SK-N-SH (cell line): ENCODE data around the gene MON1A. TPM values are rescaled to one million over a fixed set of nuclear protein-coding genes. Genes with fewer than 3 reads are reported as not detected.

Source experiments
- CTCF ChIA-PET: fragments of 300-600, 350-600 bp; formaldehyde crosslinking; extraction: SDS; loops from one replicate; lab custom pipeline; 2021; lab: Yijun Ruan, JAX
- POLR2A ChIA-PET: fragments of 350-600 bp; sonication (Branson Sonifier 250); formaldehyde crosslinking; extraction: SDS; loops from one replicate; lab custom pipeline; 2020; ENCODE audit warnings: antibody characterized with exemption, inconsistent platforms; lab: Yijun Ruan, JAX
- DNase-seq: peaks from one replicate; pipeline ENCODE4 v3.0.0; 2012
- H2AFZ ChIP-seq: fragments of 200-600 bp; sonication (generic); 2 replicates; pipeline ENCODE4 v1.8.1; 2016; ENCODE audit warnings: antibody characterized with exemption, mild to moderate bottlenecking, low read depth
- H3F3A ChIP-seq: fragments of 200-600 bp; sonication (generic); replicated peaks from 2 replicates; pipeline ENCODE3; 2016; ENCODE audit warnings: antibody characterized with exemption, mild to moderate bottlenecking; ENCODE audit not compliant: insufficient read depth
- H3K27ac ChIP-seq, 2 experiments: fragments of 200-500 bp in 1 of 2; fragments of 200-600 bp in 1 of 2; sonication (Bioruptor generic) in 1 of 2; sonication (generic), shearing (Covaris generic) in 1 of 2; 2 replicates each; pipeline versions ENCODE4 v1.5.1 to v1.6.1; 2014 to 2016; ENCODE audit warnings: low read depth in 2 of 2, inconsistent platforms in 1 of 2, low read length in 1 of 2, mild to moderate bottlenecking in 1 of 2, mixed read lengths in 1 of 2
- H3K27me3 ChIP-seq: fragments of 200-600 bp; sonication (generic), shearing (Covaris generic); 2 replicates; pipeline ENCODE4 v1.6.1; 2016; ENCODE audit warnings: mixed run types; ENCODE audit not compliant: insufficient read depth
- H3K36me3 ChIP-seq, 2 experiments: fragments of 200-500 bp in 1 of 2; fragments of 200-600 bp in 1 of 2; sonication (Bioruptor generic) in 1 of 2; sonication (generic) in 1 of 2; replicated peaks in 1 of 2; 2 replicates each; pipeline versions ENCODE3 to v1.5.1; 2014 to 2016; ENCODE audit warnings: low read length in 1 of 2, mild to moderate bottlenecking in 1 of 2; ENCODE audit not compliant: insufficient read depth in 2 of 2, control insufficient read depth in 1 of 2
- H3K4me1 ChIP-seq, 2 experiments: fragments of 200-500 bp in 1 of 2; fragments of 200-600 bp in 1 of 2; sonication (Bioruptor generic) in 1 of 2; sonication (generic), shearing (Covaris generic) in 1 of 2; 2 replicates each; pipeline versions ENCODE4 v1.5.1 to v1.6.1; 2014 to 2016; ENCODE audit warnings: low read depth in 1 of 2, low read length in 1 of 2, mixed run types in 1 of 2; ENCODE audit not compliant: insufficient read depth in 2 of 2, control insufficient read depth in 1 of 2
- H3K4me2 ChIP-seq: fragments of 200-600 bp; sonication (generic), shearing (Covaris generic); 2 replicates; pipeline ENCODE4 v1.6.1; 2017; ENCODE audit warnings: mixed run types
- H3K4me3 ChIP-seq, 2 experiments: fragments of 200-500 bp in 1 of 2; fragments of 200-600 bp in 1 of 2; sonication (Bioruptor generic) in 1 of 2; sonication (generic), shearing (Covaris generic) in 1 of 2; 2 replicates each; pipeline versions ENCODE4 v1.5.1 to v1.8.1; 2014 to 2016; ENCODE audit warnings: low read depth in 2 of 2, inconsistent platforms in 1 of 2, low read length in 1 of 2, mild to moderate bottlenecking in 1 of 2, mixed read lengths in 1 of 2, moderate library complexity in 1 of 2
- H3K79me2 ChIP-seq: fragments of 200-600 bp; sonication (generic); 2 replicates; pipeline ENCODE4 v1.8.1; 2017; ENCODE audit warnings: mild to moderate bottlenecking; ENCODE audit not compliant: insufficient read depth
- H3K9ac ChIP-seq: fragments of 200-600 bp; sonication (generic); 2 replicates; pipeline ENCODE4 v1.6.1; 2017; ENCODE audit warnings: mixed run types
- H3K9me2 ChIP-seq: fragments of 200-600 bp; sonication (generic); 2 replicates; pipeline ENCODE4 v1.6.1; 2017; ENCODE audit warnings: mixed run types
- H3K9me3 ChIP-seq: fragments of 200-600 bp; sonication (generic); 2 replicates; pipeline ENCODE4 v1.6.1; 2017; ENCODE audit warnings: mixed run types, mild to moderate bottlenecking, moderate library complexity
- H4K20me1 ChIP-seq: fragments of 200-600 bp; sonication (generic); 2 replicates; pipeline ENCODE4 v1.6.1; 2017; ENCODE audit warnings: mild to moderate bottlenecking, mixed run types; ENCODE audit not compliant: insufficient read depth
- CHD2 ChIP-seq: fragments of 150-350 bp; IDR thresholded peaks from 2 replicates; pipeline ENCODE4 v1.6.1; 2018; ENCODE audit warnings: low read length; ENCODE audit not compliant: partially characterized antibody
- ELF1 ChIP-seq: IDR thresholded peaks from 2 replicates; pipeline ENCODE4 v1.4.0; 2012
- EP300 ChIP-seq, 2 experiments: IDR thresholded peaks; 2 replicates each; pipeline versions ENCODE4 v1.4.0 to v1.6.1; 2012; ENCODE audit warnings: borderline replicate concordance in 1 of 2, low read depth in 1 of 2, low read length in 1 of 2
- FOSL2 ChIP-seq: IDR thresholded peaks from 2 replicates; pipeline ENCODE4 v1.4.0; 2012; ENCODE audit warnings: low read depth, mild to moderate bottlenecking, moderate library complexity, borderline replicate concordance
- FOXJ3 ChIP-seq: sonication (generic); formaldehyde crosslinking; IDR thresholded peaks from 2 replicates; pipeline ENCODE4 v1.5.1; 2020; ENCODE audit warnings: mild to moderate bottlenecking, missing genetic modification reagents
- GABPA ChIP-seq: IDR thresholded peaks from 2 replicates; pipeline ENCODE4 v1.4.0; 2012; ENCODE audit warnings: low read depth, mild to moderate bottlenecking
- JUND ChIP-seq: IDR thresholded peaks from 2 replicates; pipeline ENCODE4 v1.4.0; 2012
- MEF2A ChIP-seq: IDR thresholded peaks from 2 replicates; pipeline ENCODE4 v1.4.0; 2012; ENCODE audit warnings: low read depth, borderline replicate concordance
- MXI1 ChIP-seq: IDR thresholded peaks from 2 replicates; pipeline ENCODE4 v1.6.1; 2012; ENCODE audit warnings: mild to moderate bottlenecking, low read depth, low read length, improper control_type of control experiment
- NFIC ChIP-seq: IDR thresholded peaks from 2 replicates; pipeline ENCODE4 v1.4.0; 2012; ENCODE audit warnings: borderline replicate concordance
- NRF1 ChIP-seq: IDR thresholded peaks from 2 replicates; pipeline ENCODE4 v1.6.1; 2012; ENCODE audit warnings: low read depth, mild to moderate bottlenecking, low read length
- POLR2AphosphoS5 ChIP-seq: IDR thresholded peaks from 2 replicates; pipeline ENCODE4 v1.6.1; 2012; ENCODE audit warnings: low read depth, low read length
- RCOR1 ChIP-seq: fragments of 150-350 bp; IDR thresholded peaks from 2 replicates; pipeline ENCODE4 v1.6.1; 2017; ENCODE audit warnings: antibody characterized with exemption, low read length
- RFX5 ChIP-seq: IDR thresholded peaks from 2 replicates; pipeline ENCODE4 v1.6.1; 2012; ENCODE audit warnings: mild to moderate bottlenecking, improper control_type of control experiment, low read length
- SIN3A ChIP-seq: IDR thresholded peaks from 2 replicates; pipeline ENCODE4 v1.6.1; 2012; ENCODE audit warnings: low read depth, mild to moderate bottlenecking, low read length, moderate library complexity, borderline replicate concordance
- TCF12 ChIP-seq: IDR thresholded peaks from 2 replicates; pipeline ENCODE4 v1.4.0; 2012
- WGBS: methylation state at CpG from one replicate; pipeline ENCODE4 v1.1.6; 2017; ENCODE audit warnings: low lambda C conversion rate; 5-methylcytosine and 5-hydroxymethylcytosine counted together
- polyA plus RNA-seq, 3 experiments: library from polyadenylated mRNA; depleted of rRNA; stranded (reverse); fragments of >200 nt; gene quantifications; 2 replicates each; pipeline ENCODE4 v1.2.3, GENCODE V29; 2012
- TF ChIP-seq, protein P1 (sequence below): IDR thresholded peaks from 2 replicates; pipeline ENCODE4 v1.4.0; 2012; ENCODE audit warnings: low read depth, borderline replicate concordance
- TF ChIP-seq, protein P2 (sequence below): IDR thresholded peaks from 2 replicates; pipeline ENCODE4 v1.4.0; 2012; ENCODE audit warnings: low read depth
- TF ChIP-seq, protein P3 (sequence below): IDR thresholded peaks from 2 replicates; pipeline ENCODE4; 2012
- TF ChIP-seq, protein P4 (sequence below): IDR thresholded peaks from 2 replicates; pipeline ENCODE4 v1.4.0; 2012; ENCODE audit warnings: low read depth, borderline replicate concordance

The MON1A gene
- polyA plus RNA-seq, 1 of the 3 experiments (the other 2 are of a cell fraction) = 12.0 TPM

DNA sequence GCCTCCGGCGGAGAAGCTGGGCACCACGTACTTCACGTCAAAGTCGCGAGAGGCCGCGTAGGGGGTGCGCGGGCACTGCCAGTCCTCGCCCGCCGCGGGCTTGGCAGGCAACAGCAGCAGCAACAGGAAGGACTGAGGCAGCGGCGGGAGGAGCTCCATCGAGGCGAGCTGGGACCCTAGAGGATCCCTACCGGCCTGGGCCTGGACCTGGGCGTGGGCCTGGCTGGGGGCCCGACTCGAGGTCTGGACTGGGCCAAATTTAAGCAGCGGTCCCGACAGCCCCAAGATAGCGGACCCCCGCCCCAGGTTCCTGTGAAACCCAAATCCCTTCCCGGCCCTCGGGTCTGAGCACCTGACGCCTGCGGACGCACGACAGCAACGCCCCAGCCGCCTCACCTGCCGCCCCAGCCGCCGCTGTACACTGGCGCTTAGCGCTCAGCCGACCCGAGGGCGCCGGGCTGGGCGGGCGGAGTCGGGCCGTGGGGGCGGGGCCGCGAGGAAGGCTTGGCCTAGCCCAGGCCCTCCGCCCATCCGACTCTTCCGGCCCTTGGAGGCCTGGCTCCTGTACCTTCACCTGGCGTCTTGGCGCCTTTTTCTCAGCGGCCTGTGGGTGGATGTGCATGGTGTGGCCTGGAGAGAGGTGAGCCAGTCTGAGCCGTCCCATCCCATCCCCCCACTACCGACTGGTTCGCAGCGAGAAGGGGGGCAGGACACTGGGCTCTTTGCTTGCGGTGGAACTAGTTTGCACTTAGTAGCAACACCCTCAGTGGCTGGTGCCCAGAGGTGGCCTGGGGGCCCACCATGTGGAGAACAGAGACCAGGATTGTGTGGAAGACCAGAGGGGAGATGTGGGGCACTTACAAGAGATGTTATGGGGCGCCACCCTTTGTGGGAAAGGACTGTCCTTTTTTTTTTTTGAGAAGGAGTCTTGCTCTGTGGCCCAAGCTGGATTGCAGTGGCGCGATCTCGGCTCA, 25.9 kb downstream of the MON1A start, which contains the start of gene MST1R:
Gene MST1R, minus strand, starts transcription at position 423 of the 974 bp plus-strand sequence. Its CDS starts 264 bp downstream, at position 159.
- TF ChIP-seq, protein P1, sequence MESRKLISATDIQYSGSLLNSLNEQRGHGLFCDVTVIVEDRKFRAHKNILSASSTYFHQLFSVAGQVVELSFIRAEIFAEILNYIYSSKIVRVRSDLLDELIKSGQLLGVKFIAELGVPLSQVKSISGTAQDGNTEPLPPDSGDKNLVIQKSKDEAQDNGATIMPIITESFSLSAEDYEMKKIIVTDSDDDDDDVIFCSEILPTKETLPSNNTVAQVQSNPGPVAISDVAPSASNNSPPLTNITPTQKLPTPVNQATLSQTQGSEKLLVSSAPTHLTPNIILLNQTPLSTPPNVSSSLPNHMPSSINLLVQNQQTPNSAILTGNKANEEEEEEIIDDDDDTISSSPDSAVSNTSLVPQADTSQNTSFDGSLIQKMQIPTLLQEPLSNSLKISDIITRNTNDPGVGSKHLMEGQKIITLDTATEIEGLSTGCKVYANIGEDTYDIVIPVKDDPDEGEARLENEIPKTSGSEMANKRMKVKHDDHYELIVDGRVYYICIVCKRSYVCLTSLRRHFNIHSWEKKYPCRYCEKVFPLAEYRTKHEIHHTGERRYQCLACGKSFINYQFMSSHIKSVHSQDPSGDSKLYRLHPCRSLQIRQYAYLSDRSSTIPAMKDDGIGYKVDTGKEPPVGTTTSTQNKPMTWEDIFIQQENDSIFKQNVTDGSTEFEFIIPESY = no peak
- TF ChIP-seq FOXJ3 (CRISPR knock-in tag) = no peak
- TF ChIP-seq, protein P2, sequence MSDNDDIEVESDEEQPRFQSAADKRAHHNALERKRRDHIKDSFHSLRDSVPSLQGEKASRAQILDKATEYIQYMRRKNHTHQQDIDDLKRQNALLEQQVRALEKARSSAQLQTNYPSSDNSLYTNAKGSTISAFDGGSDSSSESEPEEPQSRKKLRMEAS = no peak
- no peak for TF ChIP-seq POLR2AphosphoS5
- TF ChIP-seq JUND = no peak
- no peak for TF ChIP-seq MEF2A
- no peak for TF ChIP-seq FOSL2
- TF ChIP-seq TCF12 = no peak
- TF ChIP-seq RFX5 = no peak
- no peak within 1 kb of the TSS for H3K4me2 ChIP-seq
- H3K9ac ChIP-seq = no peak within 1 kb of the TSS
- ChIA-PET CTCF (interaction anchor here (0.9 kb wide), 1 partner anchor 69 kb away, joined by 3 read pairs; no protein-coding TSS in a partner anchor), POLR2A (interaction anchor here (0.6 kb wide), 1 partner anchor 100 kb away, joined by 3 read pairs; the partner anchor contains the start of gene INKA1)
- DNase-seq = no peak
- H3K27ac ChIP-seq = no peak within 1 kb of the TSS
- H3F3A ChIP-seq = no peaks in the 10 kb centered on the region
- H3K9me3 ChIP-seq = no peaks in the 10 kb centered on the region
- peaks cover 0 to 6% of the 10 kb centered on the region in 2 experiments; a peak in 2 of 4 replicates for H3K4me1 ChIP-seq
- H2AFZ ChIP-seq = no peak within 1 kb of the TSS
- H3K9me2 ChIP-seq = no peaks in the 10 kb centered on the region
- WGBS = 88% methylated on average over 25 of the region's 65 CpGs
- no peaks in the 10 kb centered on the region for H3K27me3 ChIP-seq
- H3K79me2 ChIP-seq = no peaks in the 10 kb centered on the region
- H4K20me1 ChIP-seq = no peaks in the 10 kb centered on the region
- H3K36me3 ChIP-seq = no peaks in the 10 kb centered on the region
- no peak within 1 kb of the TSS for H3K4me3 ChIP-seq

DNA sequence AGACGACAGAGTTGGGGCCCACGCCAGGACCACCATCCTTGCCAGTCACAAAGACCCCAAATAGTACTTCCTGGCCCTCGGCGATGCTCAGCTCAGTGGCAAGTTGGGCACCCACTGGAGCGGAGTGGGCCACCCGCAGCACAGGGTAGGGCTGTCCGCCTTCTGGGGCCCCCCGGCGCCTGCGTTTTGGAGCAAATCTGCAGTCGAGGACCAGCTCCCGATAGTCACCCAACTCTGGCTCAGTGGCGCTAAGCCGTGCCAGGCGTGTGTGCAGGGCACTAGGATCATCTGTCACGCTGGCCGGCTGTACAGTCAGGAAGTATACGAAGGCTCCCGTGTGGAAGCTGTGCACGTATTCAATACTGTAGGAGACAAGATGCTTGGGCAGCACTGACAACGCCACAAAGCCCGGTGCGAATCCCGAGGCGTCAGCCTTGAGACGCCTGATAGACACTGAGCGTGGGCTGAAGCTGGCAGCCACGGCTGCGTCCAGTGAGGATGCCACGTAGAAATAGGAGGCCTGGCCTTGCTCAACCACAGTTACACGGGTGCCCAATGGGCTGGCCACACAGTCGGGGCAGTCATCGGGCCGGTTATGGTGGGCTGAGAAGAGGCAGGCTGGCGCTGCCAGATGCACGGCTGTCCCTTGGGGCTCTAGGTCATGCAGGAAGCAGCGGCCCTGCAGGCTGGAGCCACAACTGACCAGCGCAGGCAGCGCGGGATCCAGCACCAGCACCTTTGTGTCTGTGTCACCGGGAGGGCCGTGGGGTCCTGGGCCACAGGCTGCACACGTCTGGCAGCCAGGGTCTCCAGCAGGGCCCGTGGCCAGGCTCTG, 26.9 kb downstream of the MON1A start:
- no peaks in the 10 kb centered on the region for H3K9me3 ChIP-seq
- H3F3A ChIP-seq = no peaks in the 10 kb centered on the region
- WGBS = 80% methylated on average over 20 of the region's 44 CpGs
- ChIA-PET CTCF (interaction anchor here (0.9 to 4.5 kb wide), 5 partner anchors 63 to 202 kb away, joined by 3 to 26 read pairs (median 3); partner anchors contain the start of gene INKA1), POLR2A (no interaction called here)
- no peak for DNase-seq
- H3K9me2 ChIP-seq = no peaks in the 10 kb centered on the region
- H3K79me2 ChIP-seq = no peaks in the 10 kb centered on the region
- H3K4me2 ChIP-seq = no peak overlapping the region
- H3K27me3 ChIP-seq = no peaks in the 10 kb centered on the region
- H4K20me1 ChIP-seq = no peaks in the 10 kb centered on the region
- H2AFZ ChIP-seq = no peak overlapping the region
- H3K27ac ChIP-seq = no peak overlapping the region
- no peak overlapping the region for H3K4me3 ChIP-seq
- H3K9ac ChIP-seq = no peak overlapping the region
- no peaks in the 10 kb centered on the region for H3K36me3 ChIP-seq
- peaks cover 0 to 6% of the 10 kb centered on the region in 2 experiments; a peak in 2 of 4 replicates for H3K4me1 ChIP-seq
- no peak for TF ChIP-seq NRF1
- TF ChIP-seq MXI1 = no peak
- TF ChIP-seq RCOR1 = no peak
- no peak for TF ChIP-seq GABPA
- TF ChIP-seq ELF1 = no peak
- TF ChIP-seq, protein P3, sequence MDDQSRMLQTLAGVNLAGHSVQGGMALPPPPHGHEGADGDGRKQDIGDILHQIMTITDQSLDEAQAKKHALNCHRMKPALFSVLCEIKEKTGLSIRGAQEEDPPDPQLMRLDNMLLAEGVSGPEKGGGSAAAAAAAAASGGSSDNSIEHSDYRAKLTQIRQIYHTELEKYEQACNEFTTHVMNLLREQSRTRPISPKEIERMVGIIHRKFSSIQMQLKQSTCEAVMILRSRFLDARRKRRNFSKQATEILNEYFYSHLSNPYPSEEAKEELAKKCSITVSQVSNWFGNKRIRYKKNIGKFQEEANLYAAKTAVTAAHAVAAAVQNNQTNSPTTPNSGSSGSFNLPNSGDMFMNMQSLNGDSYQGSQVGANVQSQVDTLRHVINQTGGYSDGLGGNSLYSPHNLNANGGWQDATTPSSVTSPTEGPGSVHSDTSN = no peak
- no peak for TF ChIP-seq NFIC
- TF ChIP-seq, protein P4, sequence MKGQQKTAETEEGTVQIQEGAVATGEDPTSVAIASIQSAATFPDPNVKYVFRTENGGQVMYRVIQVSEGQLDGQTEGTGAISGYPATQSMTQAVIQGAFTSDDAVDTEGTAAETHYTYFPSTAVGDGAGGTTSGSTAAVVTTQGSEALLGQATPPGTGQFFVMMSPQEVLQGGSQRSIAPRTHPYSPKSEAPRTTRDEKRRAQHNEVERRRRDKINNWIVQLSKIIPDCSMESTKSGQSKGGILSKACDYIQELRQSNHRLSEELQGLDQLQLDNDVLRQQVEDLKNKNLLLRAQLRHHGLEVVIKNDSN = no peak
- no peak for TF ChIP-seq CHD2
- TF ChIP-seq SIN3A = no peak
- TF ChIP-seq EP300 (IDR thresholded peaks at IDR 0.05; ENCODE audit: borderline replicate concordance in 1 of 2, low read depth in 1 of 2, low read length in 1 of 2) = no peak
